HG03342 (cell line): ENCODE results near the gene CSRNP3.

Experiments
- ATAC-seq: cut with Tn5 transposase; IDR thresholded peaks from one replicate; pipeline ENCODE4 v1.9.1; 2021; ENCODE audit warnings: mild to moderate bottlenecking, moderate library complexity; ENCODE audit not compliant: unreplicated experiment

CSRNP3 gene

GRCh38 chr2:165470361-165470760, 863 bp downstream of the CSRNP3 start:
- ATAC-seq = no peak

GRCh38 chr2:165471349-165471950, 2.0 kb downstream of the CSRNP3 start:
- ATAC-seq = no peak

- ATAC-seq = no peak
Observed at GRCh38 chr2:165472922-165473321, 3.4 kb downstream of the CSRNP3 start.

GRCh38 chr2:165474619-165475276, 5.2 kb downstream of the CSRNP3 start:
- no peak for ATAC-seq

- no peak for ATAC-seq
Observed at GRCh38 chr2:165475277-165476004, 5.9 kb downstream of the CSRNP3 start.

GRCh38 chr2:165479856-165480255, 10.4 kb downstream of the CSRNP3 start:
- no peak for ATAC-seq

- ATAC-seq = no peak
Observed at GRCh38 chr2:165494573-165494972, 25.1 kb downstream of the CSRNP3 start.

GRCh38 chr2:165497659-165498317, 28.3 kb downstream of the CSRNP3 start:
- no peak for ATAC-seq

GRCh38 chr2:165499131-165499530, 29.6 kb downstream of the CSRNP3 start:
- ATAC-seq = no peak

GRCh38 chr2:165500001-165500400, 30.5 kb downstream of the CSRNP3 start:
- no peak for ATAC-seq

GRCh38 chr2:165500816-165501215, 31.3 kb downstream of the CSRNP3 start:
- no peak for ATAC-seq

GRCh38 chr2:165505514-165505913, 36.0 kb downstream of the CSRNP3 start:
- no peak for ATAC-seq

GRCh38 chr2:165508927-165509326, 39.4 kb downstream of the CSRNP3 start:
- no peak for ATAC-seq

GRCh38 chr2:165513479-165513878, 44.0 kb downstream of the CSRNP3 start:
- no peak for ATAC-seq

- no peak for ATAC-seq
Observed at GRCh38 chr2:165518611-165519010, 49.1 kb downstream of the CSRNP3 start.

- ATAC-seq = no peak
Observed at GRCh38 chr2:165522719-165523118, 53.2 kb downstream of the CSRNP3 start.

- ATAC-seq = no peak
Observed at GRCh38 chr2:165524720-165525119, 55.2 kb downstream of the CSRNP3 start.

- ATAC-seq = no peak
Observed at GRCh38 chr2:165528691-165529090, 59.2 kb downstream of the CSRNP3 start.

GRCh38 chr2:165529130-165529529, 59.6 kb downstream of the CSRNP3 start:
- no peak for ATAC-seq

GRCh38 chr2:165533331-165533730, 63.8 kb downstream of the CSRNP3 start:
- ATAC-seq = no peak

GRCh38 chr2:165535471-165535870, 66.0 kb downstream of the CSRNP3 start:
- ATAC-seq = no peak
